Panc1 (cell line): Measurements from ENCODE around the gene TEKT3.

Experiments
- POLR2AphosphoS5 ChIP-seq: IDR thresholded peaks from 2 replicates; pipeline ENCODE4 v1.6.1; 2012; ENCODE audit warnings: mild to moderate bottlenecking, low read depth, low read length, moderate library complexity
- TCF7L2 ChIP-seq: IDR thresholded peaks from 2 replicates; pipeline ENCODE4 v1.6.1; 2011; ENCODE audit warnings: mild to moderate bottlenecking, low read depth, low read length, inconsistent platforms
- TF ChIP-seq, protein P1 (sequence below): fragments of 450-650 bp; IDR thresholded peaks from 2 replicates; pipeline ENCODE4 v1.5.1; 2017; ENCODE audit warnings: mild to moderate bottlenecking
- TF ChIP-seq, protein P2 (sequence below), 2 experiments: IDR thresholded peaks; 2 replicates each; pipeline ENCODE4 v1.6.1; 2011 to 2012; ENCODE audit warnings: low read depth in 2 of 2, control low read depth in 1 of 2, low read length in 1 of 2, mild to moderate bottlenecking in 1 of 2, moderate library complexity in 1 of 2; ENCODE audit not compliant: insufficient read depth in 1 of 2

DNA sequence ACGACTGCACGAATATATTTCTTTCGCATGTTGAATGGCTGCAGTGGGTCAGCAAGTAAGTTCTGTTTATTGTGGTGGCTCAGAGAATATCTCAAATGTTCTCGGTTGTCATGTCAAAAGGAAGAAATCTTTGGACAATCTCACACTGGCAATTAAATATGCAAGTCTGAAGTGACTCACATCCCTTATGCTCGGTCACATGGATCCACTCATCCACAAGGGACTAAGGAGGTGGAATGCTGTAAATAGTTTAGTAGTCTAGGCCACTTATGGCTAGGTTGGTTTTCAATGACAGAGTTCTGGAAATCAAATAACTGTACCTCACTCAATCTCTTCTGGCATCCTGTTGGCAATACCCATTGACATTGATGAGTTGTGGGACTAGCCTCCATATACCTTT lies 43.2 kb downstream of the TEKT3 start:
- TF ChIP-seq, protein P1, sequence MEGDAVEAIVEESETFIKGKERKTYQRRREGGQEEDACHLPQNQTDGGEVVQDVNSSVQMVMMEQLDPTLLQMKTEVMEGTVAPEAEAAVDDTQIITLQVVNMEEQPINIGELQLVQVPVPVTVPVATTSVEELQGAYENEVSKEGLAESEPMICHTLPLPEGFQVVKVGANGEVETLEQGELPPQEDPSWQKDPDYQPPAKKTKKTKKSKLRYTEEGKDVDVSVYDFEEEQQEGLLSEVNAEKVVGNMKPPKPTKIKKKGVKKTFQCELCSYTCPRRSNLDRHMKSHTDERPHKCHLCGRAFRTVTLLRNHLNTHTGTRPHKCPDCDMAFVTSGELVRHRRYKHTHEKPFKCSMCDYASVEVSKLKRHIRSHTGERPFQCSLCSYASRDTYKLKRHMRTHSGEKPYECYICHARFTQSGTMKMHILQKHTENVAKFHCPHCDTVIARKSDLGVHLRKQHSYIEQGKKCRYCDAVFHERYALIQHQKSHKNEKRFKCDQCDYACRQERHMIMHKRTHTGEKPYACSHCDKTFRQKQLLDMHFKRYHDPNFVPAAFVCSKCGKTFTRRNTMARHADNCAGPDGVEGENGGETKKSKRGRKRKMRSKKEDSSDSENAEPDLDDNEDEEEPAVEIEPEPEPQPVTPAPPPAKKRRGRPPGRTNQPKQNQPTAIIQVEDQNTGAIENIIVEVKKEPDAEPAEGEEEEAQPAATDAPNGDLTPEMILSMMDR = no peak
- TF ChIP-seq, protein P2, sequence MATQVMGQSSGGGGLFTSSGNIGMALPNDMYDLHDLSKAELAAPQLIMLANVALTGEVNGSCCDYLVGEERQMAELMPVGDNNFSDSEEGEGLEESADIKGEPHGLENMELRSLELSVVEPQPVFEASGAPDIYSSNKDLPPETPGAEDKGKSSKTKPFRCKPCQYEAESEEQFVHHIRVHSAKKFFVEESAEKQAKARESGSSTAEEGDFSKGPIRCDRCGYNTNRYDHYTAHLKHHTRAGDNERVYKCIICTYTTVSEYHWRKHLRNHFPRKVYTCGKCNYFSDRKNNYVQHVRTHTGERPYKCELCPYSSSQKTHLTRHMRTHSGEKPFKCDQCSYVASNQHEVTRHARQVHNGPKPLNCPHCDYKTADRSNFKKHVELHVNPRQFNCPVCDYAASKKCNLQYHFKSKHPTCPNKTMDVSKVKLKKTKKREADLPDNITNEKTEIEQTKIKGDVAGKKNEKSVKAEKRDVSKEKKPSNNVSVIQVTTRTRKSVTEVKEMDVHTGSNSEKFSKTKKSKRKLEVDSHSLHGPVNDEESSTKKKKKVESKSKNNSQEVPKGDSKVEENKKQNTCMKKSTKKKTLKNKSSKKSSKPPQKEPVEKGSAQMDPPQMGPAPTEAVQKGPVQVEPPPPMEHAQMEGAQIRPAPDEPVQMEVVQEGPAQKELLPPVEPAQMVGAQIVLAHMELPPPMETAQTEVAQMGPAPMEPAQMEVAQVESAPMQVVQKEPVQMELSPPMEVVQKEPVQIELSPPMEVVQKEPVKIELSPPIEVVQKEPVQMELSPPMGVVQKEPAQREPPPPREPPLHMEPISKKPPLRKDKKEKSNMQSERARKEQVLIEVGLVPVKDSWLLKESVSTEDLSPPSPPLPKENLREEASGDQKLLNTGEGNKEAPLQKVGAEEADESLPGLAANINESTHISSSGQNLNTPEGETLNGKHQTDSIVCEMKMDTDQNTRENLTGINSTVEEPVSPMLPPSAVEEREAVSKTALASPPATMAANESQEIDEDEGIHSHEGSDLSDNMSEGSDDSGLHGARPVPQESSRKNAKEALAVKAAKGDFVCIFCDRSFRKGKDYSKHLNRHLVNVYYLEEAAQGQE (IDR thresholded peaks at IDR 0.05; ENCODE audit: insufficient read depth in 1 of 2, low read depth in 2 of 2, low read length in 1 of 2) = no peak
- TF ChIP-seq POLR2AphosphoS5 = no peak
- TF ChIP-seq TCF7L2 = no peak
